Measurements from ENCODE around the gene CAPS.

Gene CAPS

DNA sequence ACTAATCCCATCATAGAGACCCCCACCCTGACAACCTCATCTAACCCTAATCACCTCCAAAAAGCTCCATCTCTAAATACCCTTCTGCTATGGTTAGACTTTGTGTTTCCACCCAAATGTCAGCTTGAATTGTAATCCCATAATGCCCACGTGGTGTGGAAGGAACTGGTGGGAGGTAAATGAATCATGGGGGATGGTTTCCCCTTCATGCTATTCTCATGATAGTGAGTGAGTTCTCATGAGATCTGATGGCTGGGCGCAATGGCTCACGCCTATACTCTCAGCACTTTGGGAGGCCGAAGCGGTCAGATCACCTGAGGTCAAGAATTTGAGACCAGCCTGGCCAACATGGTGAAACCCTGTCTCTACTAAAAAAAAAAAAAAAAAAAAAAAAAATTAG lies 6.8 kb upstream of the CAPS start:
- no peak for ATAC-seq
- TF ChIP-seq TOX (CRISPR knock-in tag; IDR thresholded peaks at IDR 0.05; ENCODE audit: borderline replicate concordance) (no peak), CSDC2 (CRISPR knock-in tag; IDR thresholded peaks at IDR 0.05) (no peak), ZFP3 (CRISPR knock-in tag; IDR thresholded peaks at IDR 0.05) (no peak), ZFP30 (CRISPR knock-in tag; IDR thresholded peaks at IDR 0.05) (no peak), ARNTL (CRISPR knock-in tag; IDR thresholded peaks at IDR 0.05; ENCODE audit: borderline replicate concordance, low read depth) (no peak), ZC3H10 (CRISPR knock-in tag; IDR thresholded peaks at IDR 0.05) (no peak), ESRRG (CRISPR knock-in tag; IDR thresholded peaks at IDR 0.05) (no peak), OSR1 (CRISPR knock-in tag; IDR thresholded peaks at IDR 0.05) (no peak), ZNF8 (CRISPR knock-in tag; IDR thresholded peaks at IDR 0.05) (no peak), ZNF70 (CRISPR knock-in tag; IDR thresholded peaks at IDR 0.05) (no peak), RARB (CRISPR knock-in tag; IDR thresholded peaks at IDR 0.05) (no peak), BACH2 (CRISPR knock-in tag; IDR thresholded peaks at IDR 0.05; ENCODE audit: borderline replicate concordance) (no peak), GLIS3 (CRISPR knock-in tag; IDR thresholded peaks at IDR 0.05) (no peak)
- TF ChIP-seq, protein P1, sequence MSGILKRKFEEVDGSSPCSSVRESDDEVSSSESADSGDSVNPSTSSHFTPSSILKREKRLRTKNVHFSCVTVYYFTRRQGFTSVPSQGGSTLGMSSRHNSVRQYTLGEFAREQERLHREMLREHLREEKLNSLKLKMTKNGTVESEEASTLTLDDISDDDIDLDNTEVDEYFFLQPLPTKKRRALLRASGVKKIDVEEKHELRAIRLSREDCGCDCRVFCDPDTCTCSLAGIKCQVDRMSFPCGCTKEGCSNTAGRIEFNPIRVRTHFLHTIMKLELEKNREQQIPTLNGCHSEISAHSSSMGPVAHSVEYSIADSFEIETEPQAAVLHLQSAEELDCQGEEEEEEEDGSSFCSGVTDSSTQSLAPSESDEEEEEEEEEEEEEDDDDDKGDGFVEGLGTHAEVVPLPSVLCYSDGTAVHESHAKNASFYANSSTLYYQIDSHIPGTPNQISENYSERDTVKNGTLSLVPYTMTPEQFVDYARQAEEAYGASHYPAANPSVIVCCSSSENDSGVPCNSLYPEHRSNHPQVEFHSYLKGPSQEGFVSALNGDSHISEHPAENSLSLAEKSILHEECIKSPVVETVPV (CRISPR knock-in tag; IDR thresholded peaks at IDR 0.05): no peak
- TF ChIP-seq, protein P2, sequence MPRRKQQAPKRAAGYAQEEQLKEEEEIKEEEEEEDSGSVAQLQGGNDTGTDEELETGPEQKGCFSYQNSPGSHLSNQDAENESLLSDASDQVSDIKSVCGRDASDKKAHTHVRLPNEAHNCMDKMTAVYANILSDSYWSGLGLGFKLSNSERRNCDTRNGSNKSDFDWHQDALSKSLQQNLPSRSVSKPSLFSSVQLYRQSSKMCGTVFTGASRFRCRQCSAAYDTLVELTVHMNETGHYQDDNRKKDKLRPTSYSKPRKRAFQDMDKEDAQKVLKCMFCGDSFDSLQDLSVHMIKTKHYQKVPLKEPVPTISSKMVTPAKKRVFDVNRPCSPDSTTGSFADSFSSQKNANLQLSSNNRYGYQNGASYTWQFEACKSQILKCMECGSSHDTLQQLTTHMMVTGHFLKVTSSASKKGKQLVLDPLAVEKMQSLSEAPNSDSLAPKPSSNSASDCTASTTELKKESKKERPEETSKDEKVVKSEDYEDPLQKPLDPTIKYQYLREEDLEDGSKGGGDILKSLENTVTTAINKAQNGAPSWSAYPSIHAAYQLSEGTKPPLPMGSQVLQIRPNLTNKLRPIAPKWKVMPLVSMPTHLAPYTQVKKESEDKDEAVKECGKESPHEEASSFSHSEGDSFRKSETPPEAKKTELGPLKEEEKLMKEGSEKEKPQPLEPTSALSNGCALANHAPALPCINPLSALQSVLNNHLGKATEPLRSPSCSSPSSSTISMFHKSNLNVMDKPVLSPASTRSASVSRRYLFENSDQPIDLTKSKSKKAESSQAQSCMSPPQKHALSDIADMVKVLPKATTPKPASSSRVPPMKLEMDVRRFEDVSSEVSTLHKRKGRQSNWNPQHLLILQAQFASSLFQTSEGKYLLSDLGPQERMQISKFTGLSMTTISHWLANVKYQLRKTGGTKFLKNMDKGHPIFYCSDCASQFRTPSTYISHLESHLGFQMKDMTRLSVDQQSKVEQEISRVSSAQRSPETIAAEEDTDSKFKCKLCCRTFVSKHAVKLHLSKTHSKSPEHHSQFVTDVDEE (CRISPR knock-in tag; IDR thresholded peaks at IDR 0.05): no peak
- TF ChIP-seq, protein P3, sequence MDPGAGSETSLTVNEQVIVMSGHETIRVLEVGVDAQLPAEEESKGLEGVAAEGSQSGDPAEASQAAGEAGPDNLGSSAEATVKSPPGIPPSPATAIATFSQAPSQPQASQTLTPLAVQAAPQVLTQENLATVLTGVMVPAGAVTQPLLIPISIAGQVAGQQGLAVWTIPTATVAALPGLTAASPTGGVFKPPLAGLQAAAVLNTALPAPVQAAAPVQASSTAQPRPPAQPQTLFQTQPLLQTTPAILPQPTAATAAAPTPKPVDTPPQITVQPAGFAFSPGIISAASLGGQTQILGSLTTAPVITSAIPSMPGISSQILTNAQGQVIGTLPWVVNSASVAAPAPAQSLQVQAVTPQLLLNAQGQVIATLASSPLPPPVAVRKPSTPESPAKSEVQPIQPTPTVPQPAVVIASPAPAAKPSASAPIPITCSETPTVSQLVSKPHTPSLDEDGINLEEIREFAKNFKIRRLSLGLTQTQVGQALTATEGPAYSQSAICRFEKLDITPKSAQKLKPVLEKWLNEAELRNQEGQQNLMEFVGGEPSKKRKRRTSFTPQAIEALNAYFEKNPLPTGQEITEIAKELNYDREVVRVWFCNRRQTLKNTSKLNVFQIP (CRISPR knock-in tag; IDR thresholded peaks at IDR 0.05; ENCODE audit: borderline replicate concordance, low read depth): no peak
- TF ChIP-seq, protein P4, sequence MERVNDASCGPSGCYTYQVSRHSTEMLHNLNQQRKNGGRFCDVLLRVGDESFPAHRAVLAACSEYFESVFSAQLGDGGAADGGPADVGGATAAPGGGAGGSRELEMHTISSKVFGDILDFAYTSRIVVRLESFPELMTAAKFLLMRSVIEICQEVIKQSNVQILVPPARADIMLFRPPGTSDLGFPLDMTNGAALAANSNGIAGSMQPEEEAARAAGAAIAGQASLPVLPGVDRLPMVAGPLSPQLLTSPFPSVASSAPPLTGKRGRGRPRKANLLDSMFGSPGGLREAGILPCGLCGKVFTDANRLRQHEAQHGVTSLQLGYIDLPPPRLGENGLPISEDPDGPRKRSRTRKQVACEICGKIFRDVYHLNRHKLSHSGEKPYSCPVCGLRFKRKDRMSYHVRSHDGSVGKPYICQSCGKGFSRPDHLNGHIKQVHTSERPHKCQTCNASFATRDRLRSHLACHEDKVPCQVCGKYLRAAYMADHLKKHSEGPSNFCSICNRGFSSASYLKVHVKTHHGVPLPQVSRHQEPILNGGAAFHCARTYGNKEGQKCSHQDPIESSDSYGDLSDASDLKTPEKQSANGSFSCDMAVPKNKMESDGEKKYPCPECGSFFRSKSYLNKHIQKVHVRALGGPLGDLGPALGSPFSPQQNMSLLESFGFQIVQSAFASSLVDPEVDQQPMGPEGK (CRISPR knock-in tag; IDR thresholded peaks at IDR 0.05; ENCODE audit: borderline replicate concordance): no peak
- TF ChIP-seq, protein P5, sequence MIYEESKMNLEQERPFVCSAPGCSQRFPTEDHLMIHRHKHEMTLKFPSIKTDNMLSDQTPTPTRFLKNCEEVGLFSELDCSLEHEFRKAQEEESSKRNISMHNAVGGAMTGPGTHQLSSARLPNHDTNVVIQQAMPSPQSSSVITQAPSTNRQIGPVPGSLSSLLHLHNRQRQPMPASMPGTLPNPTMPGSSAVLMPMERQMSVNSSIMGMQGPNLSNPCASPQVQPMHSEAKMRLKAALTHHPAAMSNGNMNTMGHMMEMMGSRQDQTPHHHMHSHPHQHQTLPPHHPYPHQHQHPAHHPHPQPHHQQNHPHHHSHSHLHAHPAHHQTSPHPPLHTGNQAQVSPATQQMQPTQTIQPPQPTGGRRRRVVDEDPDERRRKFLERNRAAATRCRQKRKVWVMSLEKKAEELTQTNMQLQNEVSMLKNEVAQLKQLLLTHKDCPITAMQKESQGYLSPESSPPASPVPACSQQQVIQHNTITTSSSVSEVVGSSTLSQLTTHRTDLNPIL (CRISPR knock-in tag; IDR thresholded peaks at IDR 0.05; ENCODE audit: low read depth): no peak

DNA sequence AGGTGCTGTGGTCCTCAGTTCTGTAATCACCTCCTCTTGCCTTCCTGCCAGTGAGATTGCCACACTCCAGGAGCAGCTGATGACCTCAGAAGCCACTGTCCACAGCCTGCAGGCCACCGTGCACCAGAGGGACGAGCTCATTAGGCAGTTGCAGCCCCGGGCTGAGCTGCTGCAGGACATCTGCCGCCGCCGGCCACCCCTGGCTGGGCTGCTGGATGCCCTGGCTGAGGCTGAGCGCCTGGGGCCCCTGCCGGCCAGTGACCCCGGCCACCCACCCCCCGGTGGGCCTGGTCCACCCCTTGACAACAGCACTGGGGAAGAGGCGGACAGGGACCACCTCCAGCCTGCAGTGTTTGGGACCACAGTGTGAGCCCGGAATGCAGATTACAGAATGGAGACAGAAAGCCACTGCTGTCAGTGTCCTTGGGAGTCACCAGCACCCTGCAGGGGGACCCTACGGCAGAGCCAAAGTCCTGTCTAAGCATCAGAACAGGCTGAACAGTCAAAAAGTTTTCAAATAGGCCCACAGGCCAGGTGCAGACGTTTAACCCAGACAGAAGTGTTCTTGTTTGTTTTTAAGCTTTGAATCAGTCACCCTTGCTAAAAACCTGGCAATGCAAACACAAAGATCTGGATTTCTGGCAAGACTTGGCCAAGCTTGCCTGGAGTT lies 5.1 kb upstream of the CAPS start:
- no peak for ATAC-seq
- TF ChIP-seq ZFP30 (CRISPR knock-in tag; IDR thresholded peaks at IDR 0.05) (no peak), GLIS3 (CRISPR knock-in tag; IDR thresholded peaks at IDR 0.05) (no peak), SNAI2 (CRISPR knock-in tag; IDR thresholded peaks at IDR 0.05) (no peak), ESRRG (CRISPR knock-in tag; IDR thresholded peaks at IDR 0.05) (no peak), PPARA (CRISPR knock-in tag; IDR thresholded peaks at IDR 0.05; ENCODE audit: borderline replicate concordance) (no peak), RARB (CRISPR knock-in tag; IDR thresholded peaks at IDR 0.05) (no peak), ZC3H10 (CRISPR knock-in tag; IDR thresholded peaks at IDR 0.05) (no peak), BACH2 (CRISPR knock-in tag; IDR thresholded peaks at IDR 0.05; ENCODE audit: borderline replicate concordance) (no peak), TCF4 (CRISPR knock-in tag; IDR thresholded peaks at IDR 0.05; ENCODE audit: borderline replicate concordance) (no peak), ZNF8 (CRISPR knock-in tag; IDR thresholded peaks at IDR 0.05) (no peak)
- TF ChIP-seq, protein P2 (CRISPR knock-in tag; IDR thresholded peaks at IDR 0.05): no peak
- TF ChIP-seq, protein P3 (CRISPR knock-in tag; IDR thresholded peaks at IDR 0.05; ENCODE audit: borderline replicate concordance, low read depth): no peak
- TF ChIP-seq, protein P5 (CRISPR knock-in tag; IDR thresholded peaks at IDR 0.05; ENCODE audit: low read depth): no peak
- TF ChIP-seq, protein P1 (CRISPR knock-in tag; IDR thresholded peaks at IDR 0.05): no peak
